IMR-90 (cell line): ENCODE results near the gene TRHDE. TPM values are rescaled to one million over a fixed set of nuclear protein-coding genes. Genes with fewer than 3 reads are reported as not detected.

Experiments
- ATAC-seq: fragments of 200-7000 bp; cut with Tn5 transposase; 2 replicates; pipeline ENCODE4 v1.9.1; 2020; ENCODE audit warnings: low read depth, mild to moderate bottlenecking, moderate library complexity
- BruUV-seq: library from RNA; stranded (reverse); fragments of 400-500 nt; replicated peaks from 2 replicates; lab custom pipeline; 2021; lab: Mats Ljungman, UMichigan
- CTCF ChIA-PET: fragments of 300-600 bp; formaldehyde crosslinking; extraction: SDS; loops from one replicate; lab custom pipeline; 2021; ENCODE audit warnings: antibody characterized with exemption; lab: Yijun Ruan, JAX
- POLR2A ChIA-PET: fragments of 300-600 bp; sonication (Branson Sonifier 250); formaldehyde crosslinking; loops from one replicate; lab custom pipeline; 2022; ENCODE audit warnings: antibody characterized with exemption; ENCODE audit not compliant: unreplicated experiment; lab: Charles Lee
- DNase-seq: peaks from one replicate; pipeline ENCODE4 v3.0.0; 2013
- H2AFZ ChIP-seq: replicated peaks from 2 replicates; pipeline ENCODE3; 2013; ENCODE audit warnings: low read length, mild to moderate bottlenecking; ENCODE audit not compliant: poor library complexity
- H2AK5ac ChIP-seq: 2 replicates; pipeline ENCODE4 v1.6.1; 2013; ENCODE audit warnings: low read depth, low read length, inconsistent platforms
- H2AK9ac ChIP-seq: replicated peaks from 2 replicates; pipeline ENCODE3; 2013; ENCODE audit warnings: mild to moderate bottlenecking, low read depth, low read length, moderate library complexity; ENCODE audit not compliant: poor library complexity
- H2BK120ac ChIP-seq: 2 replicates; pipeline ENCODE4 v1.6.1; 2013; ENCODE audit warnings: low read depth, low read length, inconsistent platforms
- H2BK15ac ChIP-seq: 3 replicates; pipeline ENCODE4 v1.6.1; 2013; ENCODE audit warnings: low read depth, low read length, inconsistent platforms
- H2BK20ac ChIP-seq: 2 replicates; pipeline ENCODE4 v1.6.1; 2013; ENCODE audit warnings: low read depth, mild to moderate bottlenecking, inconsistent platforms, low read length, moderate library complexity
- H2BK5ac ChIP-seq: 2 replicates; pipeline ENCODE4 v1.6.1; 2013; ENCODE audit warnings: mild to moderate bottlenecking, low read depth, low read length, inconsistent platforms; ENCODE audit not compliant: poor library complexity, severe bottlenecking
- H3K14ac ChIP-seq: replicated peaks from 2 replicates; pipeline ENCODE4 v1.6.1; 2013; ENCODE audit warnings: low read depth, low read length, inconsistent platforms
- H3K18ac ChIP-seq: 2 replicates; pipeline ENCODE4 v1.6.1; 2013; ENCODE audit warnings: low read depth, low read length, control low read depth
- H3K23ac ChIP-seq: 2 replicates; pipeline ENCODE4 v1.6.1; 2013; ENCODE audit warnings: low read depth, low read length, inconsistent platforms
- H3K27ac ChIP-seq: 2 replicates; pipeline ENCODE4 v1.5.1; 2013; ENCODE audit warnings: mild to moderate bottlenecking, control low read depth, low read length; ENCODE audit not compliant: insufficient read depth
- H3K27me3 ChIP-seq: 2 replicates; pipeline ENCODE4 v1.6.1; 2013; ENCODE audit warnings: low read length; ENCODE audit not compliant: control insufficient read depth, insufficient read depth
- H3K36me3 ChIP-seq: 2 replicates; pipeline ENCODE4 v1.6.1; 2013; ENCODE audit warnings: low read length, mixed read lengths; ENCODE audit not compliant: control insufficient read depth, insufficient read depth
- H3K4ac ChIP-seq: 2 replicates; pipeline ENCODE4 v1.6.1; 2013; ENCODE audit warnings: low read depth, low read length, inconsistent platforms
- H3K4me1 ChIP-seq: 2 replicates; pipeline ENCODE4 v1.6.1; 2013; ENCODE audit warnings: low read length, mixed read lengths; ENCODE audit not compliant: control insufficient read depth, insufficient read depth
- H3K4me2 ChIP-seq: 2 replicates; pipeline ENCODE4 v1.6.1; 2013; ENCODE audit warnings: low read depth, mild to moderate bottlenecking, control low read depth, low read length, moderate library complexity
- H3K4me3 ChIP-seq: 2 replicates; pipeline ENCODE4 v1.5.1; 2013; ENCODE audit warnings: low read depth, mild to moderate bottlenecking, control low read depth, low read length, moderate library complexity; ENCODE audit not compliant: insufficient read depth
- H3K56ac ChIP-seq: 2 replicates; pipeline ENCODE4 v1.6.1; 2013; ENCODE audit warnings: low read length, inconsistent platforms; ENCODE audit not compliant: insufficient read depth; ENCODE audit errors: extremely low read depth
- H3K79me1 ChIP-seq, 2 experiments: 2 replicates each; pipeline ENCODE4 v1.6.1; 2013; ENCODE audit warnings: low read length in 2 of 2, inconsistent platforms in 1 of 2, low read depth in 1 of 2
- H3K9ac ChIP-seq: 2 replicates; pipeline ENCODE4 v1.6.1; 2013; ENCODE audit warnings: low read depth, low read length, control low read depth
- H3K9me1 ChIP-seq: 2 replicates; pipeline ENCODE4 v1.6.1; 2013; ENCODE audit warnings: low read length, inconsistent platforms; ENCODE audit not compliant: insufficient read depth
- H3K9me3 ChIP-seq: 2 replicates; pipeline ENCODE4 v1.6.1; 2013; ENCODE audit warnings: low read length; ENCODE audit not compliant: control insufficient read depth, insufficient read depth
- H4K20me1 ChIP-seq: 2 replicates; pipeline ENCODE4 v1.6.1; 2013; ENCODE audit warnings: low read length, inconsistent platforms; ENCODE audit not compliant: insufficient read depth
- H4K5ac ChIP-seq: 2 replicates; pipeline ENCODE4 v1.6.1; 2013; ENCODE audit warnings: mild to moderate bottlenecking, low read depth, low read length, control low read depth
- H4K8ac ChIP-seq, 2 experiments: 2 replicates each; pipeline ENCODE4 v1.6.1; 2013; ENCODE audit warnings: low read depth in 2 of 2, low read length in 2 of 2, control low read depth in 1 of 2, inconsistent platforms in 1 of 2
- H4K91ac ChIP-seq: 2 replicates; pipeline ENCODE4 v1.6.1; 2013; ENCODE audit warnings: low read depth, low read length, inconsistent platforms; ENCODE audit not compliant: insufficient read depth
- BHLHE40 ChIP-seq: fragments of 150-350 bp; IDR thresholded peaks from 2 replicates; pipeline ENCODE4 v1.6.1; 2016; ENCODE audit warnings: mild to moderate bottlenecking, low read depth, low read length
- CEBPB ChIP-seq: IDR thresholded peaks from 2 replicates; pipeline ENCODE4 v1.6.1; 2012; ENCODE audit warnings: low read depth, low read length, improper control_type of control experiment
- CHD1 ChIP-seq: IDR thresholded peaks from 2 replicates; pipeline ENCODE4 v1.6.1; 2012; ENCODE audit warnings: low read depth, low read length, improper control_type of control experiment
- CTCF ChIP-seq: conservative IDR thresholded peaks from 2 replicates; pipeline ENCODE4 v1.5.1; 2012; ENCODE audit warnings: mild to moderate bottlenecking, low read depth, low read length, improper control_type of control experiment
- ELK1 ChIP-seq: fragments of 150-350 bp; IDR thresholded peaks from 2 replicates; pipeline ENCODE4 v1.6.1; 2016; ENCODE audit warnings: low read depth, mild to moderate bottlenecking, low read length, moderate library complexity, borderline replicate concordance
- FOS ChIP-seq: fragments of 150-350 bp; IDR thresholded peaks from 2 replicates; pipeline ENCODE4 v1.6.1; 2016; ENCODE audit warnings: low read depth, low read length
- MAFK ChIP-seq: IDR thresholded peaks from 2 replicates; pipeline ENCODE4 v1.6.1; 2012; ENCODE audit warnings: low read depth, low read length, improper control_type of control experiment
- MAZ ChIP-seq: IDR thresholded peaks from 2 replicates; pipeline ENCODE4 v1.6.1; 2012; ENCODE audit warnings: low read depth, mild to moderate bottlenecking, low read length, improper control_type of control experiment, moderate library complexity, borderline replicate concordance
- MXI1 ChIP-seq: IDR thresholded peaks from 2 replicates; pipeline ENCODE4 v1.6.1; 2012; ENCODE audit warnings: low read depth, mild to moderate bottlenecking, low read length, moderate library complexity, borderline replicate concordance
- NFE2L2 ChIP-seq: fragments of 150-350 bp; IDR thresholded peaks from 2 replicates; pipeline ENCODE4 v1.6.1; 2016; ENCODE audit warnings: low read depth, mild to moderate bottlenecking, low read length
- POLR2A ChIP-seq: IDR thresholded peaks from 2 replicates; pipeline ENCODE4 v1.6.1; 2012; ENCODE audit warnings: mild to moderate bottlenecking, low read depth, low read length
- RAD21 ChIP-seq: IDR thresholded peaks from 2 replicates; pipeline ENCODE4 v1.6.1; 2012; ENCODE audit warnings: low read length, improper control_type of control experiment
- RCOR1 ChIP-seq: IDR thresholded peaks from 2 replicates; pipeline ENCODE4 v1.6.1; 2012; ENCODE audit warnings: mild to moderate bottlenecking, low read length, improper control_type of control experiment; ENCODE audit not compliant: insufficient replicate concordance
- RFX5 ChIP-seq: IDR thresholded peaks from 2 replicates; pipeline ENCODE4 v1.8.0; 2012; ENCODE audit warnings: low read depth, mild to moderate bottlenecking, low read length, moderate library complexity
- SMC3 ChIP-seq: fragments of 150-350 bp; IDR thresholded peaks from 2 replicates; pipeline ENCODE4 v1.6.1; 2016; ENCODE audit warnings: low read depth, mild to moderate bottlenecking, antibody characterized with exemption, low read length, moderate library complexity
- USF2 ChIP-seq: fragments of 150-350 bp; IDR thresholded peaks from 2 replicates; pipeline ENCODE4 v1.6.1; 2017; ENCODE audit warnings: mild to moderate bottlenecking, antibody characterized with exemption, low read length, low read depth
- WGBS, 2 experiments: methylation state at CpG; one replicate each; pipeline versions ENCODE4 v1.1.5 to v1.1.7; 2013; ENCODE audit warnings: missing lambda C conversion rate in 2 of 2; ENCODE audit not compliant: insufficient read length in 1 of 2; ENCODE audit errors: extremely low coverage in 2 of 2; 5-methylcytosine and 5-hydroxymethylcytosine counted together
- dilution Hi-C: fragments of 300-500 bp; cut with HindIII; formaldehyde crosslinking; loops from one replicate; pipeline ENCODE4 v1.14.3; 2018; ENCODE audit warnings: low sequenced_read_pairs; ENCODE audit not compliant: unreplicated experiment
- in situ Hi-C: fragments of 300-500 bp; cut with MboI; formaldehyde crosslinking; loops from 3 replicates; pipeline ENCODE4 v1.14.3; 2019; ENCODE audit warnings: low sequenced_read_pairs, inconsistent platforms, mixed read lengths
- intact Hi-C: fragments of 100-400 bp; cut with micrococcal nuclease; formaldehyde crosslinking; loops from 2 replicates; pipeline ENCODE4 v1.10.0; 2022
- polyA plus RNA-seq, 3 experiments: library from polyadenylated mRNA; depleted of rRNA; stranded (reverse); fragments of >200 nt; gene quantifications; 2 replicates each; pipeline ENCODE4 v1.2.3, GENCODE V29; 2012; ENCODE audit warnings: low replicate concordance in 1 of 3
- total RNA-seq: library from RNA; depleted of rRNA; stranded (reverse); fragments of >200 nt; gene quantifications from 2 replicates; pipeline ENCODE4 v1.2.3, GENCODE V29; 2012

The TRHDE gene
- total and polyA plus RNA-seq, 2 of the 4 experiments (the other 2 are of a cell fraction) = 33.7 to 65.1 TPM

GRCh38 chr12:72390146-72390545 lies 118.0 kb downstream of the TRHDE start:
- no peak overlapping the region for H3K56ac ChIP-seq
- H4K20me1 ChIP-seq = no peaks in the 10 kb centered on the region
- H3K4me2 ChIP-seq = no peak overlapping the region
- no peak overlapping the region for H3K4ac ChIP-seq
- H4K5ac ChIP-seq = no peak overlapping the region
- H3K18ac ChIP-seq = no peak overlapping the region
- no peak overlapping the region for H2AFZ ChIP-seq
- no peaks in the 10 kb centered on the region for H3K4me1 ChIP-seq
- H3K9me1 ChIP-seq = no peaks in the 10 kb centered on the region; the same call in 1 of the 2 replicates
- WGBS, 2 experiments = no CpG with 5 or more reads among the region's 1 CpG
- no peak overlapping the region for H4K8ac ChIP-seq
- H2BK15ac ChIP-seq = no peak overlapping the region
- H3K14ac ChIP-seq = no peak overlapping the region
- H2AK9ac ChIP-seq = no peak overlapping the region
- in situ Hi-C loops (no loop called here), intact Hi-C loops (no loop called here), dilution Hi-C loops (no loop called here)
- H3K9me3 ChIP-seq = no peaks in the 10 kb centered on the region
- no peak overlapping the region for H4K91ac ChIP-seq
- no peak overlapping the region for H2BK20ac ChIP-seq
- no peak overlapping the region for H2BK120ac ChIP-seq
- DNase-seq = no peak
- no peaks in the 10 kb centered on the region for H3K36me3 ChIP-seq
- no peak overlapping the region for H3K27ac ChIP-seq
- no peaks in the 10 kb centered on the region for H3K27me3 ChIP-seq
- no peak for ATAC-seq
- POLR2A ChIA-PET = no interaction called here
- H3K23ac ChIP-seq = no peak overlapping the region
- BruUV-seq = no TSS peak
- H2BK5ac ChIP-seq = no peak overlapping the region
- H3K9ac ChIP-seq = no peak overlapping the region
- no peak overlapping the region for H3K4me3 ChIP-seq
- CTCF ChIA-PET = no interaction called here
- H2AK5ac ChIP-seq = no peak overlapping the region
- TF ChIP-seq BHLHE40 (no peak), CEBPB (no peak), CTCF (no peak), RAD21 (no peak), POLR2A (no peak), SMC3 (no peak), NFE2L2 (no peak), CHD1 (no peak), MAFK (no peak), MXI1 (no peak), ELK1 (no peak), MAZ (no peak), FOS (no peak), RFX5 (no peak), RCOR1 (no peak), USF2 (no peak)
- H3K79me1 ChIP-seq = peaks cover 21 to 29% of the 10 kb centered on the region in 2 experiments; a peak in 3 of 4 replicates
